HepG2 (cell line): ENCODE data around the gene UBE2O. TPM values are rescaled to one million over a fixed set of nuclear protein-coding genes. Genes with fewer than 3 reads are reported as not detected.

Source experiments
- ATAC-seq: fragments of 200-7000 bp; cut with Tn5 transposase; 3 replicates; pipeline ENCODE4 v1.9.1; 2020; ENCODE audit warnings: mild to moderate bottlenecking, moderate library complexity
- Bru-seq: library from RNA; stranded (reverse); fragments of 400-500 nt; gene quantifications from one replicate; lab custom pipeline; 2021; lab: Mats Ljungman, UMichigan
- BruChase-seq, 2 experiments: library from RNA; stranded (reverse); fragments of 400-500 nt; gene quantifications; one replicate each; lab custom pipeline; 2021; lab: Mats Ljungman, UMichigan
- BruUV-seq: library from RNA; stranded (reverse); fragments of 400-500 nt; replicated peaks from 2 replicates; lab custom pipeline; 2021; lab: Mats Ljungman, UMichigan
- CTCF ChIA-PET: fragments of 300-600 bp; formaldehyde crosslinking; extraction: SDS; loops from one replicate; lab custom pipeline; 2021; ENCODE audit warnings: low total read pairs, inconsistent platforms, low intra/inter-chr PET ratio; lab: Yijun Ruan, JAX
- POLR2A ChIA-PET: fragments of 350-600 bp; sonication (Branson Sonifier 250); formaldehyde crosslinking; loops from one replicate; lab custom pipeline; 2020; ENCODE audit warnings: antibody characterized with exemption, inconsistent platforms; lab: Yijun Ruan, JAX
- DNase-seq: peaks from one replicate; pipeline ENCODE4 v3.0.0-alpha.2; 2015; ENCODE audit warnings: low spot score
- FAIRE-seq: peaks from 3 replicates; lab custom pipeline; 2011; peaks lifted over from hg19 to GRCh38; lab: Jason Lieb, UNC
- H2AFZ ChIP-seq: one replicate; pipeline ENCODE4 v1.6.1; 2011; ENCODE audit warnings: low read length, inconsistent platforms
- H3K27ac ChIP-seq: fragments of 300-600 bp; 3 replicates; pipeline ENCODE4 v1.8.0; 2011; ENCODE audit warnings: mixed run types, mild to moderate bottlenecking, mixed read lengths, low read length, inconsistent platforms; ENCODE audit not compliant: insufficient read depth; ENCODE audit errors: extremely low read length
- H3K27me3 ChIP-seq, 2 experiments: fragments of 200-600 bp in 1 of 2; 2 replicates in 1 of 2; 3 replicates in 1 of 2; pipeline versions ENCODE4 v1.6.0 to v1.8.0; 2011; ENCODE audit warnings: low read length in 2 of 2, mild to moderate bottlenecking in 2 of 2, moderate library complexity in 2 of 2, inconsistent platforms in 1 of 2; ENCODE audit not compliant: insufficient read depth in 2 of 2, control insufficient read depth in 1 of 2
- H3K36me3 ChIP-seq, 2 experiments: fragments of 200-600 bp in 1 of 2; replicated peaks in 1 of 2; 2 replicates in 1 of 2; 3 replicates in 1 of 2; pipeline versions ENCODE4 v1.5.1 to v1.8.0; 2011; ENCODE audit warnings: low read length in 2 of 2, inconsistent platforms in 1 of 2; ENCODE audit not compliant: insufficient read depth in 2 of 2, control insufficient read depth in 1 of 2
- H3K4me1 ChIP-seq: 2 replicates; pipeline ENCODE4 v1.5.1; 2012; ENCODE audit warnings: low read length, inconsistent platforms; ENCODE audit not compliant: insufficient read depth
- H3K4me2 ChIP-seq: 2 replicates; pipeline ENCODE4 v1.6.0; 2011; ENCODE audit warnings: low read depth, low read length, inconsistent platforms
- H3K4me3 ChIP-seq, 3 experiments: fragments of 200-600 bp in 1 of 3; sonication (generic), shearing (Covaris generic) in 1 of 3; replicated peaks in 1 of 3; 2 replicates each; pipeline ENCODE4 v1.5.1; 2011 to 2016; ENCODE audit warnings: low read length in 3 of 3, inconsistent platforms in 2 of 3, low read depth in 2 of 3, mild to moderate bottlenecking in 2 of 3, control low read depth in 1 of 3, mixed read lengths in 1 of 3; ENCODE audit not compliant: insufficient read depth in 1 of 3
- H3K79me2 ChIP-seq: one replicate; pipeline ENCODE4 v1.6.1; 2011; ENCODE audit warnings: low read length, inconsistent platforms; ENCODE audit not compliant: insufficient read depth
- H3K9ac ChIP-seq: 2 replicates; pipeline ENCODE4 v1.6.0; 2011; ENCODE audit warnings: mild to moderate bottlenecking, low read depth, low read length, inconsistent platforms; ENCODE audit not compliant: insufficient read depth
- H3K9me3 ChIP-seq: 2 replicates; pipeline ENCODE4 v1.5.1; 2012; ENCODE audit warnings: mild to moderate bottlenecking, low read length
- H4K20me1 ChIP-seq: 2 replicates; pipeline ENCODE4 v1.6.0; 2011; ENCODE audit warnings: inconsistent platforms, mild to moderate bottlenecking, low read length, moderate library complexity; ENCODE audit not compliant: insufficient read depth
- NFRKB ChIP-seq: fragments of 450-650 bp; IDR thresholded peaks from 2 replicates; pipeline ENCODE4 v1.6.1; 2017
- TBX2 ChIP-seq: sonication (generic); formaldehyde crosslinking; IDR thresholded peaks from 2 replicates; pipeline ENCODE4 v1.5.0; 2020; ENCODE audit warnings: missing genetic modification reagents, mild to moderate bottlenecking, borderline replicate concordance
- WGBS: methylation state at CpG from one replicate; pipeline ENCODE4 v1.1.6; 2017; ENCODE audit warnings: low lambda C conversion rate; 5-methylcytosine and 5-hydroxymethylcytosine counted together
- in situ Hi-C: cut with HindIII; loops from 2 replicates; pipeline ENCODE4 v1.10.0; 2017; ENCODE audit warnings: low pct_unique_long_range_greater_than_20kb; ENCODE audit not compliant: extremely low pct_ligation_motif_present
- intact Hi-C: fragments of 100-400 bp; cut with micrococcal nuclease; formaldehyde crosslinking; loops from one replicate; pipeline ENCODE4 v1.10.0; 2022; ENCODE audit not compliant: unreplicated experiment
- long read RNA-seq, 2 experiments: library from RNA in 1 of 2; library from polyadenylated mRNA in 1 of 2; stranded (forward) in 1 of 2; unstranded in 1 of 2; transcript quantifications; one replicate each; pipeline ENCODE4 v2.0.0, GENCODE V29; 2019 to 2022
- polyA minus RNA-seq, 3 experiments: library from RNA; depleted of rRNA, polyadenylated mRNA; stranded (reverse); fragments of >200 nt; gene quantifications; 2 replicates each; pipeline ENCODE4 v1.2.3, GENCODE V29; 2011; ENCODE audit warnings: low replicate concordance in 1 of 3
- polyA plus RNA-seq, 8 experiments: library from polyadenylated mRNA; depleted of rRNA in 3 of 8; stranded (reverse) in 7 of 8; unstranded in 1 of 8; fragments of >200 nt; fragmentation: Illumina TruSeq in 4 of 8; extraction: Trizol in 4 of 8; gene quantifications; 2 replicates each; pipeline versions ENCODE4 v1.2.1 to v1.2.3, GENCODE V29; 2011 to 2016; ENCODE audit warnings: low read depth in 4 of 8, missing spikeins in 1 of 8, mixed read lengths in 1 of 8; ENCODE audit not compliant: insufficient read depth in 1 of 8
- total RNA-seq, 5 experiments: library from RNA; depleted of rRNA; stranded (reverse); fragments of >200 nt; fragmentation: Illumina TruSeq; extraction: Trizol; gene quantifications; 2 replicates each; pipeline ENCODE4 v1.2.3, GENCODE V29; 2016; ENCODE audit warnings: low read depth in 1 of 5
- TF ChIP-seq, protein P1 (sequence below): sonication (generic); formaldehyde crosslinking; IDR thresholded peaks from 2 replicates; pipeline ENCODE4 v1.8.0; 2022; ENCODE audit warnings: low read depth, missing genetic modification reagents
- TF ChIP-seq, protein P2 (sequence below): sonication (generic); formaldehyde crosslinking; IDR thresholded peaks from 2 replicates; pipeline ENCODE4 v1.4.0; 2020; ENCODE audit warnings: missing genetic modification reagents; ENCODE audit errors: not compliant biosample characterization
- TF ChIP-seq, protein P3 (sequence below): sonication (generic); formaldehyde crosslinking; IDR thresholded peaks from one replicate; pipeline ENCODE4 v1.5.1; 2020; ENCODE audit warnings: mild to moderate bottlenecking, missing genetic modification reagents; ENCODE audit errors: not compliant biosample characterization

Gene UBE2O
- total RNA-seq (2016; rRNA removed; fragmentation: Illumina TruSeq; extraction: Trizol) (21.5 and 22.3 TPM in 2 replicates), polyA plus RNA-seq (2011; rRNA removed) (23.5 and 30.4 TPM in 2 replicates), polyA minus RNA-seq (2011; rRNA and poly(A)+ RNA removed; ENCODE audit: low replicate concordance) (39.5 and 89.3 TPM in 2 replicates), Bru-seq, nascent RNA (percentile 82 among the genes with signal in this experiment), BruChase-seq, experiment 1, labeled RNA remaining after a 6-hour chase (percentile 87 among the genes with signal in this experiment), BruChase-seq, experiment 2, labeled RNA remaining after a 2-hour chase (percentile 85 among the genes with signal in this experiment)
- 2.7 and 3.0 TPM in 2 replicates for total RNA-seq (2016; cell fraction: cytosol; rRNA removed; fragmentation: Illumina TruSeq; extraction: Trizol; ENCODE audit: low read depth)
- total RNA-seq (2016; cell fraction: insoluble cytoplasmic fraction; rRNA removed; fragmentation: Illumina TruSeq; extraction: Trizol) = 22.1 and 22.5 TPM in 2 replicates
- total RNA-seq (2016; cell fraction: membrane; rRNA removed; fragmentation: Illumina TruSeq; extraction: Trizol) = 7.2 and 8.1 TPM in 2 replicates
- 23.0 and 27.1 TPM in 2 replicates for total RNA-seq (2016; cell fraction: nucleus; rRNA removed; fragmentation: Illumina TruSeq; extraction: Trizol)
- polyA plus RNA-seq (2011; cell fraction: cytosol; rRNA removed) = 11.6 and 11.8 TPM in 2 replicates
- 87.2 and 93.5 TPM in 2 replicates for polyA plus RNA-seq (2011; cell fraction: nucleus; rRNA removed)
- 28.0 and 29.8 TPM in 2 replicates for polyA plus RNA-seq (2012)
- 0.86 and 0.95 TPM in 2 replicates for polyA plus RNA-seq (2016; cell fraction: cytosol; fragmentation: Illumina TruSeq; extraction: Trizol; ENCODE audit: low read depth)
- 15.3 and 21.2 TPM in 2 replicates for polyA plus RNA-seq (2016; cell fraction: insoluble cytoplasmic fraction; fragmentation: Illumina TruSeq; extraction: Trizol; ENCODE audit: low read depth)
- 2.1 and 3.0 TPM in 2 replicates for polyA plus RNA-seq (2016; cell fraction: membrane; fragmentation: Illumina TruSeq; extraction: Trizol; ENCODE audit: low read depth)
- 66.1 and 73.3 TPM in 2 replicates for polyA plus RNA-seq (2016; cell fraction: nucleus; fragmentation: Illumina TruSeq; extraction: Trizol; ENCODE audit: insufficient read depth, low read depth)
- 31.1 and 31.4 TPM in 2 replicates for polyA minus RNA-seq (2011; cell fraction: cytosol; rRNA and poly(A)+ RNA removed)
- polyA minus RNA-seq (2011; cell fraction: nucleus; rRNA and poly(A)+ RNA removed) = 27.4 and 30.3 TPM in 2 replicates
- long read RNA-seq, experiment 1, partial matches to known transcripts = 15 of 17 reads
- long read RNA-seq, experiment 1, other reads (novel, unspliced or antisense) = 2 of 17 reads
- long read RNA-seq, experiment 2, partial matches to known transcripts = 11 of 51 reads
- long read RNA-seq, experiment 2, other reads (novel, unspliced or antisense) = 40 of 51 reads

DNA sequence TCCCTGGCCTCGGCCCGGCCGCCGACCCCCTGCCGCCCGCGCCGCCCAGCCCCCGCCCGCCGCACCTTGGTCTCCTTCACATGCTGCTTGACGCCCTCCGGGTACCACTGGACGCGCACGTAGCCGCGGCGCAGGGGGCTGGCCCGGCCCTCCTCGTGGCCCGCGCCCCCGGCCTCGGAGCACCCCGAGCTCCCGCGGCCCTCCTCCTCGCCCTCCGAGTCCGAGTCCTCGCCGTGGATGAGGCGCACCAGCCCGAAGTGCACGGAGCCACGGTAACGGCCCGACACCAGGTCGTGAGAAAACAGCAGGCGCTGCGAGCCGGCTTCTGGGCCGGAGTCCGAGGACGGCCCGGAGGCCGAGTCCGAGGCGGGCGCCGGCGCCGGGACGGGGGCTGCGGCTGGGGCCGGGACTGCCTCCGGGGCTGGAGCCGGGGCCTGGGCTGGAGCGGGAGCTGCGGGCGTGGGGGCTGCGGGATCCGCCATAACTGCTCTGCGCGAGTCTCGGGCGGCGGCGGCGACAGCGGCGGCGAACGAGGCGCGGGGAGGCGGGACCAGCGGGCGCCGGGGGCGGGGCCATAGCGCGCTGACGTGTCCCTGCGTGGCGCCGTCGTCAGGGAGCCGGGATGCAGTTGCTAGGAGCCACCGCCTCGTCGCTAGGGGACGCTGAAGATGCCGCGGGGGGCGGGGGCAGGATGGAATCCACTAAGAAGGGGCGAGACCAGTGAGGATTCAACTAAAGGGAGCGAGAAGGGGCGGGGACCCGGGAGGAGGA lies at the start of gene UBE2O:
UBE2O (minus strand) TSS at position 493 of the 771 bp plus-strand sequence; CDS start at position 482, 11 bp downstream.
- no peak within 1 kb of the TSS for H2AFZ ChIP-seq
- WGBS = under 1% methylated on average over 32 of the region's 101 CpGs
- peaks cover 36% of the 10 kb centered on the region for H4K20me1 ChIP-seq
- in situ Hi-C loops (loop anchor here (5.0 kb wide), 1 partner anchor 51 kb away; no protein-coding TSS in a partner anchor), intact Hi-C loops (loop anchor here (2.0 kb wide), 1 partner anchor 26 kb away; no protein-coding TSS in a partner anchor)
- FAIRE-seq = no peak
- peaks cover 0 to 4% of the 10 kb centered on the region in 2 experiments; a peak in 2 of 5 replicates for H3K36me3 ChIP-seq
- H3K9me3 ChIP-seq = no peaks in the 10 kb centered on the region
- H3K27ac ChIP-seq = peak within 1 kb of the TSS; percentile 67
- peak; percentile 92 for ATAC-seq
- H3K79me2 ChIP-seq = peaks cover 46% of the 10 kb centered on the region
- H3K27me3 ChIP-seq = no peaks in the 10 kb centered on the region; a peak in 1 of 5 replicates
- H3K4me3 ChIP-seq = peak within 1 kb of the TSS; percentile 84 to 97 (median 92)
- DNase-seq = peak; percentile 83
- peaks cover 42% of the 10 kb centered on the region for H3K4me1 ChIP-seq
- H3K4me2 ChIP-seq = peak within 1 kb of the TSS; percentile 92
- POLR2A ChIA-PET = interaction anchor here (1.0 to 3.1 kb wide), 5 partner anchors 11 to 72 kb away, joined by 3 to 26 read pairs (median 3); partner anchors contain the start of genes RHBDF2 and SPHK1
- peak within 1 kb of the TSS; percentile 91 for H3K9ac ChIP-seq
- BruUV-seq = no TSS peak
- CTCF ChIA-PET = interaction anchor here (1.3 kb wide), 1 partner anchor 44 kb away, joined by 4 read pairs; no protein-coding TSS in a partner anchor
- TF ChIP-seq TBX2 (CRISPR knock-in tag) (peak; percentile 30; the same call in 1 of the 2 replicates), NFRKB (no peak)
- TF ChIP-seq, protein P1, sequence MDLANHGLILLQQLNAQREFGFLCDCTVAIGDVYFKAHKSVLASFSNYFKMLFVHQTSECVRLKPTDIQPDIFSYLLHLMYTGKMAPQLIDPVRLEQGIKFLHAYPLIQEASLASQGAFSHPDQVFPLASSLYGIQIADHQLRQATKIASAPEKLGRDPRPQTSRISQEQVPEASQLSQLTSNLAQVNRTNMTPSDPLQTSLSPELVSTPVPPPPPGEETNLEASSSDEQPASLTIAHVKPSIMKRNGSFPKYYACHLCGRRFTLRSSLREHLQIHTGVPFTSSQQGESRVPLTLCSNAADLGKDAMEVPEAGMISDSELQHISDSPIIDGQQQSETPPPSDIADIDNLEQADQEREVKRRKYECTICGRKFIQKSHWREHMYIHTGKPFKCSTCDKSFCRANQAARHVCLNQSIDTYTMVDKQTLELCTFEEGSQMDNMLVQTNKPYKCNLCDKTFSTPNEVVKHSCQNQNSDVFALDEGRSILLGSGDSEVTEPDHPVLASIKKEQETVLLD (CRISPR knock-in tag) = peak; percentile 36; the same call in 1 of the 2 replicates
- TF ChIP-seq, protein P2, sequence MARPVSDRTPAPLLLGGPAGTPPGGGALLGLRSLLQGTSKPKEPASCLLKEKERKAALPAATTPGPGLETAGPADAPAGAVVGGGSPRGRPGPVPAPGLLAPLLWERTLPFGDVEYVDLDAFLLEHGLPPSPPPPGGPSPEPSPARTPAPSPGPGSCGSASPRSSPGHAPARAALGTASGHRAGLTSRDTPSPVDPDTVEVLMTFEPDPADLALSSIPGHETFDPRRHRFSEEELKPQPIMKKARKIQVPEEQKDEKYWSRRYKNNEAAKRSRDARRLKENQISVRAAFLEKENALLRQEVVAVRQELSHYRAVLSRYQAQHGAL (CRISPR knock-in tag) = no peak
- TF ChIP-seq, protein P3, sequence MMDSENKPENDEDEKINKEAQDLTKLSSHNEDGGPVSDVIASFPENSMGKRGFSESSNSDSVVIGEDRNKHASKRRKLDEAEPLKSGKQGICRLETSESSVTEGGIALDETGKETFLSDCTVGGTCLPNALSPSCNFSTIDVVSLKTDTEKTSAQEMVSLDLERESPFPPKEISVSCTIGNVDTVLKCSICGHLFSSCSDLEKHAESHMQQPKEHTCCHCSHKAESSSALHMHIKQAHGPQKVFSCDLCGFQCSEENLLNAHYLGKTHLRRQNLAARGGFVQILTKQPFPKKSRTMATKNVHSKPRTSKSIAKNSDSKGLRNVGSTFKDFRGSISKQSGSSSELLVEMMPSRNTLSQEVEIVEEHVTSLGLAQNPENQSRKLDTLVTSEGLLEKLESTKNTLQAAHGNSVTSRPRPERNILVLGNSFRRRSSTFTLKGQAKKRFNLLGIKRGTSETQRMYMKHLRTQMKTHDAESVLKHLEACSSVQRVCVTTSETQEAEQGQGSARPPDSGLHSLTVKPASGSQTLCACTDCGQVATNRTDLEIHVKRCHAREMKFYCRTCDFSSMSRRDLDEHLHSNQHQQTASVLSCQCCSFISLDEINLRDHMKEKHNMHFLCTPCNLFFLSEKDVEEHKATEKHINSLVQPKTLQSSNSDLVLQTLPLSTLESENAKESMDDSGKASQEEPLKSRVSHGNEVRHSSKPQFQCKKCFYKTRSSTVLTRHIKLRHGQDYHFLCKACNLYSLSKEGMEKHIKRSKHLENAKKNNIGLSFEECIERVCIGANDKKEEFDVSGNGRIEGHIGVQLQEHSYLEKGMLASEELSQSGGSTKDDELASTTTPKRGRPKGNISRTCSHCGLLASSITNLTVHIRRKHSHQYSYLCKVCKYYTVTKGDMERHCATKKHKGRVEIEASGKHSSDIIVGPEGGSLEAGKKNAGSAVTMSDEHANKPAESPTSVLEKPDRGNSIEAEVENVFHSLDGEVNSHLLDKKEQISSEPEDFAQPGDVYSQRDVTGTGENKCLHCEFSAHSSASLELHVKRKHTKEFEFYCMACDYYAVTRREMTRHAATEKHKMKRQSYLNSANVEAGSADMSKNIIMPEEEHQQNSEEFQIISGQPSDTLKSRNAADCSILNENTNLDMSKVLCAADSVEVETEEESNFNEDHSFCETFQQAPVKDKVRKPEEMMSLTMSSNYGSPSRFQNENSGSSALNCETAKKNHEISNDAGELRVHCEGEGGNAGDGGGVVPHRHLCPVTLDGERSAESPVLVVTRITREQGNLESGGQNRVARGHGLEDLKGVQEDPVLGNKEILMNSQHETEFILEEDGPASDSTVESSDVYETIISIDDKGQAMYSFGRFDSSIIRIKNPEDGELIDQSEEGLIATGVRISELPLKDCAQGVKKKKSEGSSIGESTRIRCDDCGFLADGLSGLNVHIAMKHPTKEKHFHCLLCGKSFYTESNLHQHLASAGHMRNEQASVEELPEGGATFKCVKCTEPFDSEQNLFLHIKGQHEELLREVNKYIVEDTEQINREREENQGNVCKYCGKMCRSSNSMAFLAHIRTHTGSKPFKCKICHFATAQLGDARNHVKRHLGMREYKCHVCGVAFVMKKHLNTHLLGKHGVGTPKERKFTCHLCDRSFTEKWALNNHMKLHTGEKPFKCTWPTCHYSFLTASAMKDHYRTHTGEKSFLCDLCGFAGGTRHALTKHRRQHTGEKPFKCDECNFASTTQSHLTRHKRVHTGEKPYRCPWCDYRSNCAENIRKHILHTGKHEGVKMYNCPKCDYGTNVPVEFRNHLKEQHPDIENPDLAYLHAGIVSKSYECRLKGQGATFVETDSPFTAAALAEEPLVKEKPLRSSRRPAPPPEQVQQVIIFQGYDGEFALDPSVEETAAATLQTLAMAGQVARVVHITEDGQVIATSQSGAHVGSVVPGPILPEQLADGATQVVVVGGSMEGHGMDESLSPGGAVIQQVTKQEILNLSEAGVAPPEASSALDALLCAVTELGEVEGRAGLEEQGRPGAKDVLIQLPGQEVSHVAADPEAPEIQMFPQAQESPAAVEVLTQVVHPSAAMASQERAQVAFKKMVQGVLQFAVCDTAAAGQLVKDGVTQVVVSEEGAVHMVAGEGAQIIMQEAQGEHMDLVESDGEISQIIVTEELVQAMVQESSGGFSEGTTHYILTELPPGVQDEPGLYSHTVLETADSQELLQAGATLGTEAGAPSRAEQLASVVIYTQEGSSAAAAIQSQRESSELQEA (CRISPR knock-in tag) = peak; percentile 73
